ENCODE results near the gene IRF2BP2.

Gene IRF2BP2

DNA sequence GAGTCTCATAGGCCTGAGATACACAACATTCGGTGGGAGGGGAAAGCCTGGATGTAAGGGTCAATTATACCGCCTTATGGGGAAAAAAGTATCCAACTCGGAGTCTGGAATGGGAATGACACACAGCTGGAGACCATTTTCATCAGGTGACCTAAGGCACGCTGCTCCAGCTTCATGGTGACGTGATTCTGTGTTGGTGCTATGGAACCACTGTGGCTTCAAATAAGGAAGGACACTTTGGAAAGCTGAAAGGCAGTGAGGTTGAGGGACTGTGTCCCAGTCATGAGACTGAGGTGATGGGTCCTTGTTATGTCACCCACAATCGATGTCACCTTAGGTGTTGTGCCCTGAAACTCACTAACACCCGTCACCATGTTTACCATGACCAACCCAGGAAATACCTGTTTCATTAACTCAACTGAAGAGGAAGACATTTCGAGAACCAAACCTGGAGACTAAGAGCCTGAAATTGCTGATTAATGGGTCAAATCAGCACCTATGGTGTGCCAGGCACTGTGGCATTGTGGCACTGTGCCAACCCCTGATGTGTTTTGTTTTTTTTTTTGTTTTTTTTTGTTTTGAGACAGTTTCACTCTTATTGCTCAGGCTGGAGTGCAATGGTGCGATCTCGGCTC, 54.5 kb downstream of the IRF2BP2 start:
- no peak for DNase-seq (ENCODE audit: low spot score)

DNA sequence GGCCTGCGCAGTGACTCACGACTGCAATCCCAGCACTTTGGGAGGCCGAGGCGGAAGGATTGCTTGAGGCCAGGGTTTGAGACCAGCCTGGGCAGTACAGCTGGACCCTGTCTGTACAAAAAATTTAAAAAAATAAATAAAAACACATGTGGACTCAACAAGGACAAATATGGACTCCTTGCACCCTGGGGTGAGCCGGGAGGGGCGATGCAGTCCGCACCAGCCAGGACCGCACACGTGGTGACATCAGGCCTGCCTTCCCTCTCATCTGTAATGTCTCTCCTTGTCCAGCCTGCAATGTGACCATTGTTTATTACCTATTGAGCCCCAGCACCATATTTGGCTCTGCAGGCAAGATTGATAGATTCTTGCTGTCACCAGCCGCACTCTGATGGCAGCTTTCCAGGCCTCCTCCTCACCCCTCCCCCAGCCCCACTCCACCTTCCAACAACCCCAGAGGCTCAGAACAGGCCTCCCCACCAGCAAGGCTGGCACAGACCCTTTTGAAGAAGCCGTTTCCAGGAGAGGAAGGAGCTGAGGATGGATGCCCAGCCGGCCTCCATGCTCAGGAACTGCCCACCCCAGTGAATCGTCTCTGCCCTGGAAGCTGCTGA, 55.2 kb downstream of the IRF2BP2 start:
- DNase-seq (ENCODE audit: low spot score) = no peak

All from putamen (tissue), 1 donor.